ENCODE measurements around the gene P2RX7.

GRCh38 chr12:121181181-121181580 is 48.5 kb downstream of the P2RX7 start:
- no peak for TF ChIP-seq CHD4 (IDR thresholded peaks at IDR 0.05; ENCODE audit: insufficient read depth, insufficient replicate concordance, low read depth, low read length, poor library complexity, severe bottlenecking)
- TF ChIP-seq MYNN (IDR thresholded peaks at IDR 0.05): no peak
- no peak for TF ChIP-seq MYNN (CRISPR knock-in tag; IDR thresholded peaks at IDR 0.05)
- TF ChIP-seq MAFG (tag; conservative IDR thresholded peaks at IDR 0.05): peak; percentile 96
- TF ChIP-seq ZZZ3 (IDR thresholded peaks at IDR 0.05): no peak
- no peak for TF ChIP-seq CBX5 (IDR thresholded peaks at IDR 0.05; ENCODE audit: borderline replicate concordance, low read depth)
- TF ChIP-seq POLR2A (conservative IDR thresholded peaks at IDR 0.05): no peak
- TF ChIP-seq ZNF518B (CRISPR knock-in tag; IDR thresholded peaks at IDR 0.05): no peak
- no peak for TF ChIP-seq GABPA (tag; conservative IDR thresholded peaks at IDR 0.05; ENCODE audit: low read depth)
- 0 out of 2 replicates have a peak, but pooled peaks have one; percentile 6 for TF ChIP-seq NCOR1 (IDR thresholded peaks at IDR 0.05)
- TF ChIP-seq EZH2 (IDR thresholded peaks at IDR 0.05; ENCODE audit: borderline replicate concordance, low read depth, low read length): no peak
